A549 (cell line): ENCODE measurements around the gene GSTCD.

Source experiments
- BHLHE40 ChIP-seq: IDR thresholded peaks from 2 replicates; pipeline ENCODE4 v1.6.1; 2012; ENCODE audit warnings: low read depth, low read length, inconsistent platforms
- CTCF ChIP-seq: fragments of >200 bp; sonication (Bioruptor Twin); formaldehyde crosslinking; IDR thresholded peaks from 3 replicates; pipeline ENCODE4 v1.5.1; 2016
- JUNB ChIP-seq: fragments of >200 bp; sonication (Bioruptor Twin); formaldehyde crosslinking; IDR thresholded peaks from 2 replicates; pipeline ENCODE4 v1.6.1; 2016
- MYC ChIP-seq: IDR thresholded peaks from 2 replicates; pipeline ENCODE4 v1.6.1; 2012; ENCODE audit warnings: mild to moderate bottlenecking, inconsistent platforms, low read length, improper control_type of control experiment, borderline replicate concordance
- USF2 ChIP-seq: fragments of 450-650 bp; IDR thresholded peaks from 2 replicates; pipeline ENCODE4 v1.6.1; 2014; ENCODE audit warnings: antibody characterized with exemption

- TF ChIP-seq USF2 (no peak), MYC (no peak), CTCF (no peak), BHLHE40 (no peak), JUNB (no peak)
Measured at GRCh38 chr4:105741548-105741947, 33.0 kb downstream of the GSTCD start.
